Gastroesophageal sphincter (tissue), 3 donors: Measurements from ENCODE around the gene IFIT1B.

Source experiments
- CTCF ChIP-seq, 4 experiments: fragments of 200-600 bp in 2 of 4; fragments of 450-650 bp in 2 of 4; sonication (generic) in 1 of 4; IDR thresholded peaks; one replicate each; pipeline ENCODE4 v1.5.1; 2017 to 2019; ENCODE audit warnings: antibody characterized with exemption in 4 of 4, mild to moderate bottlenecking in 2 of 4, moderate library complexity in 2 of 4
- EP300 ChIP-seq: sonication (generic); formaldehyde crosslinking; IDR thresholded peaks from one replicate; pipeline ENCODE4 v1.6.1; 2017; ENCODE audit warnings: antibody characterized with exemption, mild to moderate bottlenecking
- POLR2A ChIP-seq, 2 donors: fragments of 450-650 bp; IDR thresholded peaks; one replicate each; pipeline ENCODE4 v1.6.1; 2017; ENCODE audit warnings: antibody characterized with exemption in 2 of 2, mild to moderate bottlenecking in 2 of 2, moderate library complexity in 1 of 2
- POLR2AphosphoS5 ChIP-seq: sonication (generic); formaldehyde crosslinking; IDR thresholded peaks from one replicate; pipeline ENCODE4 v1.6.1; 2017; ENCODE audit warnings: antibody characterized with exemption

- TF ChIP-seq CTCF (IDR thresholded peaks at IDR 0.05) (no peak), EP300 (no peak), POLR2A (IDR thresholded peaks at IDR 0.05) (no peak), POLR2AphosphoS5 (peak; percentile 30)
These were observed 45.7 kb upstream of the IFIT1B start for GRCh38 chr10:89332123-89332633.
